SH-SY5Y (cell line): ENCODE measurements around the gene FBXW11.

Experiments used
- GATA2 ChIP-seq: IDR thresholded peaks from 2 replicates; pipeline ENCODE4 v1.6.1; 2011; ENCODE audit warnings: mild to moderate bottlenecking, low read depth, low read length
- GATA3 ChIP-seq: IDR thresholded peaks from 2 replicates; pipeline ENCODE4 v1.6.1; 2011; ENCODE audit warnings: low read depth, mild to moderate bottlenecking, low read length, moderate library complexity

- TF ChIP-seq GATA2 = no peak
- no peak for TF ChIP-seq GATA3
Observed at GRCh38 chr5:171984748-171985419, 21.6 kb downstream of the FBXW11 start.
